SJCRH30 (cell line): ENCODE data around the gene DHX15. TPM values are rescaled to one million over a fixed set of nuclear protein-coding genes. Genes with fewer than 3 reads are reported as not detected.

Experiments used
- DNase-seq, 2 experiments: peaks; one replicate each; pipeline ENCODE4 v3.0.0-alpha.2; 2015 to 2020
- H3K27ac ChIP-seq: fragments of 250-450 bp; sonication (Bioruptor Pico); 2 replicates; pipeline ENCODE4 v1.5.1; 2020; ENCODE audit warnings: mild to moderate bottlenecking, moderate library complexity
- H3K27me3 ChIP-seq: fragments of 250-450 bp; sonication (Bioruptor Pico); 2 replicates; pipeline ENCODE4 v1.5.1; 2020; ENCODE audit warnings: mild to moderate bottlenecking, moderate library complexity
- H3K36me3 ChIP-seq: fragments of 250-450 bp; sonication (Bioruptor Pico); 2 replicates; pipeline ENCODE4 v1.5.1; 2020; ENCODE audit warnings: mild to moderate bottlenecking, moderate library complexity
- H3K4me1 ChIP-seq: fragments of 250-450 bp; sonication (Bioruptor Pico); 2 replicates; pipeline ENCODE4 v1.5.1; 2020; ENCODE audit warnings: mild to moderate bottlenecking, moderate library complexity
- H3K4me3 ChIP-seq: fragments of 250-450 bp; sonication (Bioruptor Pico); 2 replicates; pipeline ENCODE4 v1.5.1; 2020; ENCODE audit warnings: mild to moderate bottlenecking, moderate library complexity
- H3K9me3 ChIP-seq: fragments of 250-450 bp; sonication (Bioruptor Pico); replicated peaks from 2 replicates; pipeline ENCODE4 v1.5.1; 2020; ENCODE audit warnings: mild to moderate bottlenecking, moderate library complexity
- total RNA-seq: library from RNA; depleted of rRNA; stranded (reverse); fragments of >200 nt; shearing (Covaris generic); gene quantifications from 2 replicates; pipeline ENCODE4 v1.2.3, GENCODE V29; 2014

DHX15 gene
- total RNA-seq, 1 experiment from 2014 or later, result 425 TPM

- Histone ChIP-seq H3K36me3 (no peaks in the 10 kb centered on the region), H3K27ac (no peak overlapping the region), H3K4me1 (peaks cover 13% of the 10 kb centered on the region), H3K4me3 (no peak overlapping the region), H3K9me3 (no peaks in the 10 kb centered on the region), H3K27me3 (no peaks in the 10 kb centered on the region)
- DNase-seq, result no peak
These were observed 14.9 kb upstream of the DHX15 start for GRCh38 chr4:24599275-24599674.

- DNase-seq, result no peak
- no peak overlapping the region for H3K27ac ChIP-seq
- H3K4me1 ChIP-seq, result peaks cover 19% of the 10 kb centered on the region
- no peaks in the 10 kb centered on the region for H3K36me3 ChIP-seq
- no peak overlapping the region for H3K4me3 ChIP-seq
- no peaks in the 10 kb centered on the region for H3K9me3 ChIP-seq
- no peaks in the 10 kb centered on the region for H3K27me3 ChIP-seq
These were observed 13.7 kb upstream of the DHX15 start for GRCh38 chr4:24598025-24598424.

- no peak for DNase-seq
- no peaks in the 10 kb centered on the region for H3K9me3 ChIP-seq
- H3K4me3 ChIP-seq, result no peak overlapping the region
- H3K27me3 ChIP-seq, result no peaks in the 10 kb centered on the region
- H3K4me1 ChIP-seq, result peaks cover 19% of the 10 kb centered on the region
- no peaks in the 10 kb centered on the region for H3K36me3 ChIP-seq
- H3K27ac ChIP-seq, result no peak overlapping the region
These were observed 11.3 kb upstream of the DHX15 start for GRCh38 chr4:24595659-24596058.

GRCh38 chr4:24594887-24595286 is 10.5 kb upstream of the DHX15 start:
- H3K4me1 ChIP-seq, result peaks cover 19% of the 10 kb centered on the region
- H3K27ac ChIP-seq, result no peak overlapping the region
- no peaks in the 10 kb centered on the region for H3K36me3 ChIP-seq
- peak; percentile 57 to 88 for DNase-seq
- H3K4me3 ChIP-seq, result no peak overlapping the region
- no peaks in the 10 kb centered on the region for H3K27me3 ChIP-seq
- H3K9me3 ChIP-seq, result 0 out of 2 replicates have a peak, but pooled peaks cover 6% of the 10 kb centered on the region

GRCh38 chr4:24589448-24589847 is 5.1 kb upstream of the DHX15 start:
- Histone ChIP-seq H3K36me3 (no peaks in the 10 kb centered on the region), H3K27ac (no peak overlapping the region), H3K9me3 (0 out of 2 replicates have a peak, but pooled peaks cover 6% of the 10 kb centered on the region), H3K27me3 (no peaks in the 10 kb centered on the region), H3K4me3 (no peak overlapping the region), H3K4me1 (peaks cover 7% of the 10 kb centered on the region)
- no peak for DNase-seq

GRCh38 chr4:24588216-24588954 is 4.0 kb upstream of the DHX15 start:
- Histone ChIP-seq H3K27me3 (no peaks in the 10 kb centered on the region), H3K4me3 (no peak overlapping the region), H3K27ac (no peak overlapping the region), H3K9me3 (0 out of 2 replicates have a peak, but pooled peaks cover 6% of the 10 kb centered on the region), H3K36me3 (no peaks in the 10 kb centered on the region), H3K4me1 (no peaks in the 10 kb centered on the region)
- DNase-seq, result no peak

- peak; percentile 74 to 76 for DNase-seq
- Histone ChIP-seq H3K9me3 (no peaks in the 10 kb centered on the region), H3K36me3 (peaks cover 36% of the 10 kb centered on the region), H3K27ac (peak overlapping the region; percentile 98), H3K4me1 (peaks cover 3% of the 10 kb centered on the region; the same call in 1 of the 2 replicates), H3K4me3 (peak overlapping the region; percentile 92), H3K27me3 (no peaks in the 10 kb centered on the region)
These were observed 723 bp downstream of the DHX15 start for GRCh38 chr4:24583451-24584210.

- Histone ChIP-seq H3K27ac (no peak overlapping the region), H3K36me3 (peaks cover 49% of the 10 kb centered on the region), H3K4me1 (peaks cover 3% of the 10 kb centered on the region; the same call in 1 of the 2 replicates), H3K4me3 (peak overlapping the region; percentile 92), H3K27me3 (no peaks in the 10 kb centered on the region), H3K9me3 (no peaks in the 10 kb centered on the region)
- DNase-seq, result peak in 1 of 2 experiments; percentile 7
These were observed 2.0 kb downstream of the DHX15 start for GRCh38 chr4:24582235-24582832.

GRCh38 chr4:24578364-24578763 is 6.0 kb downstream of the DHX15 start:
- Histone ChIP-seq H3K27me3 (no peaks in the 10 kb centered on the region), H3K36me3 (peaks cover 85% of the 10 kb centered on the region), H3K4me3 (no peak overlapping the region), H3K4me1 (peaks cover 3% of the 10 kb centered on the region; the same call in 1 of the 2 replicates), H3K9me3 (no peaks in the 10 kb centered on the region), H3K27ac (no peak overlapping the region)
- DNase-seq, result no peak

- Histone ChIP-seq H3K27ac (no peak overlapping the region), H3K27me3 (no peaks in the 10 kb centered on the region), H3K4me1 (no peaks in the 10 kb centered on the region), H3K9me3 (no peaks in the 10 kb centered on the region), H3K36me3 (peaks cover 90% of the 10 kb centered on the region), H3K4me3 (no peak overlapping the region)
- no peak for DNase-seq
These were observed 8.1 kb downstream of the DHX15 start for GRCh38 chr4:24576276-24576675.

- H3K9me3 ChIP-seq, result no peaks in the 10 kb centered on the region
- H3K4me3 ChIP-seq, result no peak overlapping the region
- no peaks in the 10 kb centered on the region for H3K27me3 ChIP-seq
- H3K36me3 ChIP-seq, result peaks cover 88% of the 10 kb centered on the region
- DNase-seq, result no peak
- H3K4me1 ChIP-seq, result no peaks in the 10 kb centered on the region
- no peak overlapping the region for H3K27ac ChIP-seq
These were observed 10.1 kb downstream of the DHX15 start for GRCh38 chr4:24574236-24574635.

- Histone ChIP-seq H3K4me3 (no peak overlapping the region), H3K36me3 (peaks cover 88% of the 10 kb centered on the region), H3K27me3 (no peaks in the 10 kb centered on the region), H3K27ac (no peak overlapping the region), H3K4me1 (no peaks in the 10 kb centered on the region), H3K9me3 (no peaks in the 10 kb centered on the region)
- DNase-seq, result no peak
These were observed 10.8 kb downstream of the DHX15 start for GRCh38 chr4:24573582-24573981.

- Histone ChIP-seq H3K36me3 (peaks cover 83% of the 10 kb centered on the region), H3K27me3 (no peaks in the 10 kb centered on the region)
These were observed 13.6 kb downstream of the DHX15 start for GRCh38 chr4:24570574-24571236.

GRCh38 chr4:24570172-24570571 is 14.2 kb downstream of the DHX15 start:
- no peak overlapping the region for H3K4me3 ChIP-seq
- no peaks in the 10 kb centered on the region for H3K9me3 ChIP-seq
- no peaks in the 10 kb centered on the region for H3K27me3 ChIP-seq
- DNase-seq, result no peak
- peaks cover 83% of the 10 kb centered on the region for H3K36me3 ChIP-seq
- no peak overlapping the region for H3K27ac ChIP-seq
- H3K4me1 ChIP-seq, result no peaks in the 10 kb centered on the region

More at GRCh38 chr4:24570574-24571236, 13.6 kb downstream of the DHX15 start:
- Histone ChIP-seq H3K4me3 (no peak overlapping the region), H3K9me3 (no peaks in the 10 kb centered on the region), H3K27ac (no peak overlapping the region), H3K4me1 (no peaks in the 10 kb centered on the region)
- DNase-seq, result no peak
